Loucy (cell line): ENCODE measurements around the gene PRSS2.

Experiments
- EZH2phosphoT487 ChIP-seq: fragments of 200-600 bp; IDR thresholded peaks from 2 replicates; pipeline ENCODE4 v1.6.1; 2018; ENCODE audit warnings: antibody characterized with exemption, mild to moderate bottlenecking, moderate library complexity, borderline replicate concordance
- TF ChIP-seq, protein P1 (sequence below): fragments of 200-600 bp; sonication (generic); conservative IDR thresholded peaks from 2 replicates; pipeline ENCODE4 v1.5.1; 2014; ENCODE audit warnings: mild to moderate bottlenecking, antibody characterized with exemption, low read length

- TF ChIP-seq, protein P1, sequence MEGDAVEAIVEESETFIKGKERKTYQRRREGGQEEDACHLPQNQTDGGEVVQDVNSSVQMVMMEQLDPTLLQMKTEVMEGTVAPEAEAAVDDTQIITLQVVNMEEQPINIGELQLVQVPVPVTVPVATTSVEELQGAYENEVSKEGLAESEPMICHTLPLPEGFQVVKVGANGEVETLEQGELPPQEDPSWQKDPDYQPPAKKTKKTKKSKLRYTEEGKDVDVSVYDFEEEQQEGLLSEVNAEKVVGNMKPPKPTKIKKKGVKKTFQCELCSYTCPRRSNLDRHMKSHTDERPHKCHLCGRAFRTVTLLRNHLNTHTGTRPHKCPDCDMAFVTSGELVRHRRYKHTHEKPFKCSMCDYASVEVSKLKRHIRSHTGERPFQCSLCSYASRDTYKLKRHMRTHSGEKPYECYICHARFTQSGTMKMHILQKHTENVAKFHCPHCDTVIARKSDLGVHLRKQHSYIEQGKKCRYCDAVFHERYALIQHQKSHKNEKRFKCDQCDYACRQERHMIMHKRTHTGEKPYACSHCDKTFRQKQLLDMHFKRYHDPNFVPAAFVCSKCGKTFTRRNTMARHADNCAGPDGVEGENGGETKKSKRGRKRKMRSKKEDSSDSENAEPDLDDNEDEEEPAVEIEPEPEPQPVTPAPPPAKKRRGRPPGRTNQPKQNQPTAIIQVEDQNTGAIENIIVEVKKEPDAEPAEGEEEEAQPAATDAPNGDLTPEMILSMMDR, result no peak
- no peak for TF ChIP-seq EZH2phosphoT487
These were observed 2.5 kb downstream of the PRSS2 start for GRCh38 chr7:142773230-142773629.
